Activated T-helper 17 cell treated with anti-CD3 and anti-CD28 coated beads, Interleukin-2, amount 50 U/mL, for 72 hours (primary cell): ENCODE measurements around the gene LYZL1. TPM values are rescaled to one million over a fixed set of nuclear protein-coding genes. Genes with fewer than 3 reads are reported as not detected.

Source experiments
- ATAC-seq: fragments of 150-1000 bp; cut with Tn5 transposase; replicated peaks from 2 replicates; pipeline ENCODE4 v1.10.0; 2021; ENCODE audit warnings: mild to moderate bottlenecking, moderate library complexity
- H3K27ac Mint-ChIP-seq: one replicate; pipeline ENCODE4 v1.8.0; 2022; ENCODE audit warnings: mixed read lengths
- H3K27me3 Mint-ChIP-seq: one replicate; pipeline ENCODE4 v1.8.0; 2022; ENCODE audit warnings: mixed read lengths
- H3K36me3 Mint-ChIP-seq: one replicate; pipeline ENCODE4 v1.8.0; 2022; ENCODE audit warnings: low read depth, mild to moderate bottlenecking, mixed read lengths
- H3K4me1 Mint-ChIP-seq: one replicate; pipeline ENCODE4 v1.8.0; 2022; ENCODE audit warnings: mixed read lengths
- H3K4me3 Mint-ChIP-seq: one replicate; pipeline ENCODE4 v1.8.0; 2022; ENCODE audit warnings: mild to moderate bottlenecking, mixed read lengths
- H3K9me3 Mint-ChIP-seq: one replicate; pipeline ENCODE4 v1.8.0; 2022; ENCODE audit warnings: mixed read lengths
- total RNA-seq, 2 donors: library from RNA; stranded (reverse); gene quantifications; one replicate each; pipeline ENCODE4 v1.2.3, GENCODE V29; 2022

The LYZL1 gene
- total RNA-seq, 2 donors from 2014 or later, result not detected

DNA sequence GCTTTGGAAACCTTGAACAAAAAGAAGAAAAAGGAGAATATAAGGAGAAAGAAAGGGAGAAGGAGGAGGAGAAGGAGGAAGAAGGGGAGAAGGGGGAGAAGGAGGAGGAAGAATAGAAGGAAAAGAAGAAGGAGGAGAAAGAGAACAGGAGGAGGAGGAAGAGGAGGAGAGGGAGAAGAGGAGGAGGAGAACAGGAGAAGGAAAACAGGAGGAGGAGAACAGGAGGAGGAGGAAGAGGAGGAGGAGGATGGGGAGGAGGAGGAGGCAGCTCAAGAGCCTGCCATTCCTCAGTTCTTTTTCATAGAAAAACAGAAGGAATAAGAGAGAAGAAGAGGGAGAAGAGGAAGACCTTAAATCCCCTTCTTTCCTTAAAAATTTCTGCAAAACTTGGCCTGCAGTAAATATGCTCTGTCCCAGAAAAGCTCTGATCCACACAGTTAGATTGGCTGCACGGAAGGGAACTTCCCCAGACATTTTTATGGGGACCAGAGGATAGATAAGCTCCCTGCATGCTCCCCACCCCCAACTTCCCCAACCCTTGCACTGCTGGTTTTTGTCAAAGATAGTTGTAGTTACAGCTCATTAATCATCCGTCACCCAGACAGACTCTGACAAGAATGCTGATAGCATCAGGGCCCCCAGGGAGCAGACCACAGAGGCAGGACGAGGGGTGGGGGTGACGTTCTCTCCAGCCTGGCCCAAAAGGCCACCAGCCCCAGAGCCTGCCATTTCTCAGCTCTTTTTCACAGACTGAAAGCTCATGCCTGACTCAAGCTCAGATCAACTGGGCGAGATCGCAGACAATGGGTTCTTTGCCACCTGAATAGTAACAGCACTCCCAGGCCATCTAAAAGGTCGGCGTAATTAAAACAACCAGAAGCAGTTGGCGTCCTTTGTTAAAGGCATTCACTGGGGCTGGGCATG, 34.5 kb upstream of the LYZL1 start:
- no peak overlapping the region for H3K27ac Mint-ChIP-seq
- H3K4me3 Mint-ChIP-seq, result no peak overlapping the region
- peaks cover 19% of the 10 kb centered on the region for H3K27me3 Mint-ChIP-seq
- ATAC-seq, result no peak
- no peaks in the 10 kb centered on the region for H3K4me1 Mint-ChIP-seq
- H3K9me3 Mint-ChIP-seq, result no peaks in the 10 kb centered on the region
- no peaks in the 10 kb centered on the region for H3K36me3 Mint-ChIP-seq

DNA sequence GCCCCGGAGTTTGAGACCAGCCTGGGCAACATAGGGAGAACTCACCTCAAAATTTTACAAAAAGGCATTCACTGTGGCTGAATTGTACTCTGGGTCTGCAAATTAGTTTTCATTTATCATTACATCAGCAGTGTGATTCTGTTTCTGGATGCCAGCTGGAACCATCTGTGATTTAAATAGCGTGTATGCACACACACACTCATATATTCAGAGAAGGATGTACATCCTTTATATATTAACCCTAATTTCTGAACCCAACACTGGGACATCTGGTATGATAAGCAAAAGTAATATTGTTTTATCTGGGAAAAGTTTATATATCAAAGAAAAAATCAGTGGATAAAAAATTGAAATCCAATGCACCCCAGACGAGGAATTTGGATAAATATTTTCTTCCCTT, 33.8 kb upstream of the LYZL1 start:
- Mint-ChIP-seq H3K4me1 (no peaks in the 10 kb centered on the region), H3K4me3 (no peak overlapping the region), H3K36me3 (no peaks in the 10 kb centered on the region), H3K27me3 (peaks cover 16% of the 10 kb centered on the region), H3K27ac (no peak overlapping the region), H3K9me3 (no peaks in the 10 kb centered on the region)
- ATAC-seq, result no peak

DNA sequence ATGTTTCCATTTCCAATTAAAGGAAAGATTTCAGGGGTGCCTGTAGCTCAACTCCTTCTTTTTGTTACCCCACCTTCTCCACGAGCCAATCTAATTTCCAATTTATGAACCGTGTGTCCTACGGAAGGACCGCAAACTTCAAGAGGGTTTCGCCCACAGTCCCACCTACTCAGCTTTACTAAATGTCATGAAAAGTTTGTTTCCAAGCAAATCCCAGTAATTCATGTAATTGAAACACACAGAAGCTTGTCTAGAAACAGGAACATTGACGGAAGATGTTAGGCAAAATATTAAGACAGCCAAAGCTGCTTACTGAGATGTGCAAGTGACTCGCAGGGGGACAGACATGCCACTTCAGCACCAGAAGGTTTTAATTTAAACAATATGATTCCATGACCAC, 32.9 kb upstream of the LYZL1 start:
- H3K4me1 Mint-ChIP-seq, result no peaks in the 10 kb centered on the region
- ATAC-seq, result no peak
- no peak overlapping the region for H3K27ac Mint-ChIP-seq
- H3K4me3 Mint-ChIP-seq, result no peak overlapping the region
- H3K9me3 Mint-ChIP-seq, result no peaks in the 10 kb centered on the region
- H3K27me3 Mint-ChIP-seq, result peaks cover 16% of the 10 kb centered on the region
- H3K36me3 Mint-ChIP-seq, result no peaks in the 10 kb centered on the region

DNA sequence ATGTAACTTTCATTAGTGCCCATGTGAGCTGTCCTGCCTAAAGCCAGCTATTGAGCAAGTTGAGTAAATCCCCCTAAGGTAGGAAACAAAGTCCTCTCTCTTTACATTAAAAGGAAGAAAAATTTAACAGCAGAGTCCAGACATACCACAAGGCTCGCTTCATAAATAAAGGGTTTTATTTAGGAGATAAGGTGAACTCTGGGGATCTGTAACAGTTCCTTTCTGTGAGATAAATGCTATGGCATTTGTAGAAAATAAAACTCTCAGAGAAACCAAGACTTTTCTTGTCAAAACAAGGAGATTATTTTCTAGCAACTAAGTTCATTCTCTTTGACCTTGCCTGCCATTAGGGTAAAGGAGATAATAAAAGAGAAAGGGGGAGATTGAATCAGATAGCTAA, 32.3 kb upstream of the LYZL1 start:
- peaks cover 15% of the 10 kb centered on the region for H3K27me3 Mint-ChIP-seq
- no peak for ATAC-seq
- no peaks in the 10 kb centered on the region for H3K36me3 Mint-ChIP-seq
- no peak overlapping the region for H3K4me3 Mint-ChIP-seq
- no peaks in the 10 kb centered on the region for H3K9me3 Mint-ChIP-seq
- no peaks in the 10 kb centered on the region for H3K4me1 Mint-ChIP-seq
- no peak overlapping the region for H3K27ac Mint-ChIP-seq

DNA sequence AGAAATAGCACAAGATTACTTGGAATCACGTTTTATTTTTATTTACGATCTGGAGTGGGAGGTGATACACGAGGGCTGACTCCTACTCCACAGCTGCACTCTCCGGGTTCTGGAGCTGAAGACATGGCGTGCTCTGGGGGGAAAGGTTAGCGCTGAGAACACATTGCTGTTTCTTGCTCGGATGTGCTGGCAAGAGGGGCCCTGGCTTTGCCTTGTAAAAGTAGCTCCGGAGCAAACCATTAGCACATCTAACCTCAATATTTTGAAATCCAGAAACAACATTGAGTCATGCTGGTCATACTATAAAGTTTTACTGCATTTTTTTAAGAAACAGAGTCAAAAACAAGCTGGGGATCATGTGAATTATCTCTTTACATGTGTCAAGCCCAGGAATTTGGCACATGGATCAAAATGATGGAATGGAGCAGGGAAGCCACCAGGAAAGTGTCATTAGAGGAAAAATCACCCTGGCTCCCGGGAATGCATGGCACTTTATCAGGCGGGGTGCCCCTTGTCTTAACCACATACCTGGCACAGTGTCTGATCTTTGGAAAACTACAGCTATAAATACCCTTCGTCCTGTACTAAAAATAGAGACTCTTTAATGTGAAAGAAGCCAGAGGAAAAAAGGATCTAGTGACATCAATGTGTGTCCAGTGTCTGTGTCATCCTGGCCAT, 31.6 kb upstream of the LYZL1 start:
- peaks cover 20% of the 10 kb centered on the region for H3K27me3 Mint-ChIP-seq
- H3K36me3 Mint-ChIP-seq, result no peaks in the 10 kb centered on the region
- no peaks in the 10 kb centered on the region for H3K4me1 Mint-ChIP-seq
- ATAC-seq, result no peak
- no peaks in the 10 kb centered on the region for H3K9me3 Mint-ChIP-seq
- no peak overlapping the region for H3K27ac Mint-ChIP-seq
- no peak overlapping the region for H3K4me3 Mint-ChIP-seq

DNA sequence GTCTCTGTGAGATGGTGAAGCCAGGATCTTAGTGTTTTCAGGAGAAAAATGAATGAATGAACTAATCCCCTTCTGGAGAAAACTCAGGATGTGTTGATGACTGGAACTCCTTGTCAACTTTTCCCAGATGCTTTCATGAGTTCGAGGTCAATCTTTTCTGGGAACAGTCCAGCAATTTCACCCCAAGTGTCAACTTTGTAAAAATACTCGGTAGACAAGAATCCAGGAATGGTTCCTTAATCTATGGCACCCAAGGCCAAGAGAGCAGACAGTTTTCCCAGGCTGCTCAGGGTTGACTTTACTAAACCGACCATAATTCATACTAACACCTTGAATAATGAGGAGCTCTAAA, 31.1 kb upstream of the LYZL1 start:
- Mint-ChIP-seq H3K4me3 (no peak overlapping the region), H3K27ac (no peak overlapping the region), H3K9me3 (peaks cover 2% of the 10 kb centered on the region), H3K27me3 (peaks cover 26% of the 10 kb centered on the region), H3K36me3 (no peaks in the 10 kb centered on the region), H3K4me1 (no peaks in the 10 kb centered on the region)
- ATAC-seq, result no peak

DNA sequence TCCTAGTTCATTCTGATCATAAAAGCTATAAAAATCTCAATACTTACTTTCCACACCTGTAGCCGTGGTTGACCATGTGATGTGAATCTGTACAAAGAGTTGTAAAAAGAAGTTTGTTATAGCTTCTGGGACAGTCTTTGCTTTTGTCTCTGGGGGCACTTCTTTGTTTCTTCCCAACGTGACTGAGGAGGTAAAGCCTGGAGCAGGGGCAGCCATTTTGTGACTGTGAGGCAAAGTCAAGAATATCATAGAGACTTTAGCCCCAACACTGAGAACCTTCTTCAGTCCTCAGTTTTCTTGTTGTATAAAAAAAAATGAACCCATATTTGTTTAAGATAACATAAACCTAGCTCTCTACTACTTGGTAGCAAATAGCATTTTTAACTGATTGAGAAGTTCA, 29.4 kb upstream of the LYZL1 start:
- no peak for ATAC-seq
- Mint-ChIP-seq H3K9me3 (peaks cover 3% of the 10 kb centered on the region), H3K27ac (no peak overlapping the region), H3K27me3 (peaks cover 18% of the 10 kb centered on the region), H3K4me1 (no peaks in the 10 kb centered on the region), H3K4me3 (no peak overlapping the region), H3K36me3 (no peaks in the 10 kb centered on the region)

DNA sequence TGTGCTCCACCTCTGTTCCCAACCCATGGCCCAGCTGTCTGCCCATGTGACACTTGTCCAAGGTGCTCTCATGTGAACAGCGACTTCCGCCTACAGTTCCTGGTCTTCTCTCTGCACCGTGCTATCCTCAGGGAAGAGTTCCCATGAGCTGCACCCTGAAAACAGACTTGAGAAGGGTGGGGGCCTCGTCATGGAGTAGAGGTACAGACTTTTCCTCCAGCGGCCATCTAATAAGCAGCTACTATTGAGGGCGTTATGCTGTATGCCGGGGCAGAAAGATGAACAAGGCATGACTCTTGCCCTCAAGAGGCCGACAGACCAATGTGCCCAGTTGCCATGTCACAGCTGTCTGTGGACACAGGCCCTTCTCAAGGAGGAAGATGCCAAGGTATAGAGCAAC, 25.4 kb upstream of the LYZL1 start:
- Mint-ChIP-seq H3K27ac (no peak overlapping the region), H3K4me1 (no peaks in the 10 kb centered on the region), H3K9me3 (peaks cover 3% of the 10 kb centered on the region), H3K27me3 (peaks cover 15% of the 10 kb centered on the region), H3K4me3 (no peak overlapping the region), H3K36me3 (no peaks in the 10 kb centered on the region)
- no peak for ATAC-seq

DNA sequence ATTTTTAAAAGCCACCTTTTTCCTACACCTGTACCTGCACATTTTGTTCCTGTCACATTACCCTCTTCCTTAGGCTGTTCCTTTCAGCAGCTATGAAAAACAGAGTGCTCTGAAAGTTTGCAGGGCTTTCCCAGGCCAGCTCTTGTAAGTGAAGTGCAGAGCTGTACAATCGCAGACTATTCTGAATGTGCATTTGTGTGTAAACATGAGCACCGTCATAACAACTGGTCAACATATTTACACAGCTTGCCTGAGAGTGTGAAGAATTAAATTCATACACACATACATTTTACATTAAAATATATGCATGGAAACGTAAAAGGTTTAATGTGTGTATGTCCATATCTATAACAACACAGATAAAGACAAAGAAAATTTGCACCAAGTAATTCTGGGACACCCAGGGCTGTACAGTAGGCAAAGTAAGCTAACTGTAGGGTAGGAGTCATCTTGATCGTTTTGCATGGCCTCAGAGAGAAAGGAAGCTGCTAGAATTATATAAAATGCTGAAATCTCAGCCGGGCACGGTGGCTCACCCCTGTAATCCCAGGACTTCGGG, 23.6 kb upstream of the LYZL1 start:
- Mint-ChIP-seq H3K9me3 (peaks cover 3% of the 10 kb centered on the region), H3K27ac (no peak overlapping the region), H3K4me3 (no peak overlapping the region), H3K27me3 (peaks cover 15% of the 10 kb centered on the region), H3K4me1 (no peaks in the 10 kb centered on the region), H3K36me3 (no peaks in the 10 kb centered on the region)
- no peak for ATAC-seq

DNA sequence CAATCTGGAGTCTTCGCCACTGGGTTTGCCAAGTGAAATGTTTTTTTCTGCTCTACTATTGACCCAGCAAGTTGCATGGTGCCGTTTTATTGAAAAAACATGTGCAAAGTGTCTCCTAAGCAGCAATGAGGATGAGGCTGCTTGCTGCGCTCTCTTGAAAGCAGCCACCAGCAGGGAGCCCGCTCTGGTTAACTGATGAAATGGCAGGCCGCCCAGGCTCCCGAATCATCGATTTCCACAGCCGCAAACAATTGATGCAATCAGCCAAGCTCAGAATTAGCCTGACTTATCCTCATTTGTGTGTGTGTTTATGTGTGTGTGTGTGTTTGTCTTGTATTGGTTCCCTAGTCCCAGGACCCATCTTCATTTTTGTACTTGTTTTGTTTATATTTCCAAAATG, 22.2 kb upstream of the LYZL1 start:
- Mint-ChIP-seq H3K4me3 (no peak overlapping the region), H3K27me3 (peaks cover 12% of the 10 kb centered on the region), H3K27ac (no peak overlapping the region), H3K9me3 (peaks cover 3% of the 10 kb centered on the region), H3K36me3 (no peaks in the 10 kb centered on the region), H3K4me1 (no peaks in the 10 kb centered on the region)
- ATAC-seq, result no peak

DNA sequence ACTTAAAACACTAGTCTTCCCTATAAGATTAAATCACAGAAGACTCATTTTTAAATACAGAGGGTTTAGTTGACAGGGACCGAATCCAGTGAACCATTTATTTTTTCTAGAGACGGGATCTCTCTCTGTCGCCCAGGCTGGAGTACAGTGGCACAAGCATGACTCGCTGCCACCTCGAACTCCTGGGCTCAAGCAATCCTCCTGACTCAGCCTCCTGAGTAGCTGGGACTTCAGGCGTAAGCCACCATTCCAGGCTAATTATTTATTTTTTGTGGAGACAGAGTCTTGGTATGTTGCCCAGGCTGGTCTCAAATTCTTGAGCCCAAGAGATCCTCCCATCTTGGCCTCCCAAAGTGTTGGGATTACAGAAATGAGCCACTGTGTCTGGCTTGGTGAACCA, 20.9 kb upstream of the LYZL1 start:
- ATAC-seq, result no peak
- Mint-ChIP-seq H3K36me3 (no peaks in the 10 kb centered on the region), H3K4me3 (no peak overlapping the region), H3K4me1 (no peaks in the 10 kb centered on the region), H3K9me3 (no peaks in the 10 kb centered on the region), H3K27me3 (no peaks in the 10 kb centered on the region), H3K27ac (no peak overlapping the region)

DNA sequence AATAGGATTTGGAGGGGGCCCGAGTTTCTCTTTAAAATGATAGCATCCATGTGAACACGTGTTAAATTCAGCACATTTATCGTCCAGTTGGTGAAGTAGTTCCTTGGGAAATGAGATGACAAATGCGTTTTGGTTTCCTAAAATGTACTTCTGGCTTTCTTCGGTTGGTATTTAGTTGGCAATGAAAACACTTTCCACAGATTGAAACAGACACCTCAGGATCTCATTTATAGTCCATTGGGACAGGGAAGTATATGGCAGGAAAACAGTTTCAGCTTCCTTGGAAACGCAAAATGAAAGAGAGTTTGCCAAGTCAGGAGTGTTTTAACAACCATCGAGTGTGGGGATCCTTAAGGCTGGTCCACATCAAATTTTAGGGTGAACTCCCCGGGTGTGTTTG, 19.4 kb upstream of the LYZL1 start:
- no peak overlapping the region for H3K4me3 Mint-ChIP-seq
- no peak for ATAC-seq
- H3K27me3 Mint-ChIP-seq, result no peaks in the 10 kb centered on the region
- no peak overlapping the region for H3K27ac Mint-ChIP-seq
- no peaks in the 10 kb centered on the region for H3K4me1 Mint-ChIP-seq
- no peaks in the 10 kb centered on the region for H3K36me3 Mint-ChIP-seq
- no peaks in the 10 kb centered on the region for H3K9me3 Mint-ChIP-seq

DNA sequence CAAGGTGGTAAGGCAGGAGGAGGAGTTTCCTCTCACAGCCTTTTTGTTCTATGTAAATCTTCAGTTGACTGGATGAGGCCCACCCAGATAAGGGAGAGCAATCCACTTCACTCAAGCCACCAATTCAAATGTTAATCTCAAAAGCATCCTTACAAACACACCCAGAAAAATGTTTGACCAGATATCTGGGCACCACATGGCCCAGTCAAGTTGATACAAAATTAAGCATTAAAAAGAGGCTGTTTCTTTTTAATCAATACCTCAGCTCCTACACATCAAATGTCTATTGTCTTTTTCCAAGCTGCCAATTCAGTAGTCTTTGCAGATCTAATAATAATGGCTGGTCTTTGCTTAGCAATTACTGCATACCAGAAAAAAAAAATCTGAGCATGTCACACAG, 18.0 kb upstream of the LYZL1 start:
- H3K4me1 Mint-ChIP-seq, result no peaks in the 10 kb centered on the region
- H3K9me3 Mint-ChIP-seq, result no peaks in the 10 kb centered on the region
- no peaks in the 10 kb centered on the region for H3K36me3 Mint-ChIP-seq
- H3K4me3 Mint-ChIP-seq, result no peak overlapping the region
- H3K27me3 Mint-ChIP-seq, result no peaks in the 10 kb centered on the region
- no peak overlapping the region for H3K27ac Mint-ChIP-seq
- ATAC-seq, result no peak

DNA sequence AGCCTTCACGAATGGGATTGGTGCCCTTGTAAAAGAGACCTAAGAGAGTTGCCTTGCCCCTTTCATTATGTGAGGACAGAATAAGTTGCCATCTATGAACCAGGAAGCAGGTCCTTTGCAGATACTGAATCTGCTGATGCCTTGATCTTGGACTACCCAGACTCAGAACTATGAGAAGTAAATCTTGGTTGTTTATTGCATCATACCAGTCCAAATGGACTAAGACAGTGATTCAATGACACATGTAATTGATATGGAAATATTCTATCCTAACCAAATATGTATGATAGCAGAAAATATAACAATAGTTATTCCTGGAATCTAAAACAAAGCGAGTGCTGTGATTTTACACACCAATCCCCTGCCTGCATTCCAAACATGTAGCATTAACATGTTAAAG, 17.0 kb upstream of the LYZL1 start:
- ATAC-seq, result no peak
- no peaks in the 10 kb centered on the region for H3K4me1 Mint-ChIP-seq
- no peak overlapping the region for H3K4me3 Mint-ChIP-seq
- H3K9me3 Mint-ChIP-seq, result no peaks in the 10 kb centered on the region
- no peaks in the 10 kb centered on the region for H3K27me3 Mint-ChIP-seq
- H3K36me3 Mint-ChIP-seq, result no peaks in the 10 kb centered on the region
- no peak overlapping the region for H3K27ac Mint-ChIP-seq

DNA sequence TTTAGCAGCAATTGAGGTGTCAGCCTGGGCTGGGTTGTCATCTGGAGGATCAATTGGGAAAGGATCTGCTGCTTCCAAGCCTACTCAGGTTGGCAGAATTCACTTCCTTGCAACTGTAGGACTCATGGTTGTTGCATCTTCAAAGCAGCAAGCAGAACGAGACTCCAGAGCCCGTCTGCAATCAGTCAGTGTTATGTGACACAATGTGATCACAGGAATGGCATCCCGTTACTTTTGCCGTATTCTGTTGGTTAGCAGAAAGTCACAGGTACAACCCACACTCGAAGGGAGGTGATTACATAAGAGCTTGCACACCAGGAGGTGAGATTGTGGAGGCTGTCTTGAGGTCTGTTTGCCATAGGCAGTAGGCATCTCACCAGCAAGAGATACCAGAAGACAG, 15.4 kb upstream of the LYZL1 start:
- no peak for ATAC-seq
- no peak overlapping the region for H3K4me3 Mint-ChIP-seq
- no peak overlapping the region for H3K27ac Mint-ChIP-seq

More for the DNA sequence above, 15.4 kb upstream of the LYZL1 start:
- Mint-ChIP-seq H3K9me3 (no peaks in the 10 kb centered on the region), H3K27me3 (no peaks in the 10 kb centered on the region), H3K36me3 (no peaks in the 10 kb centered on the region), H3K4me1 (no peaks in the 10 kb centered on the region)
